ENCODE measurements around the gene HEXD.

The HEXD gene

DNA sequence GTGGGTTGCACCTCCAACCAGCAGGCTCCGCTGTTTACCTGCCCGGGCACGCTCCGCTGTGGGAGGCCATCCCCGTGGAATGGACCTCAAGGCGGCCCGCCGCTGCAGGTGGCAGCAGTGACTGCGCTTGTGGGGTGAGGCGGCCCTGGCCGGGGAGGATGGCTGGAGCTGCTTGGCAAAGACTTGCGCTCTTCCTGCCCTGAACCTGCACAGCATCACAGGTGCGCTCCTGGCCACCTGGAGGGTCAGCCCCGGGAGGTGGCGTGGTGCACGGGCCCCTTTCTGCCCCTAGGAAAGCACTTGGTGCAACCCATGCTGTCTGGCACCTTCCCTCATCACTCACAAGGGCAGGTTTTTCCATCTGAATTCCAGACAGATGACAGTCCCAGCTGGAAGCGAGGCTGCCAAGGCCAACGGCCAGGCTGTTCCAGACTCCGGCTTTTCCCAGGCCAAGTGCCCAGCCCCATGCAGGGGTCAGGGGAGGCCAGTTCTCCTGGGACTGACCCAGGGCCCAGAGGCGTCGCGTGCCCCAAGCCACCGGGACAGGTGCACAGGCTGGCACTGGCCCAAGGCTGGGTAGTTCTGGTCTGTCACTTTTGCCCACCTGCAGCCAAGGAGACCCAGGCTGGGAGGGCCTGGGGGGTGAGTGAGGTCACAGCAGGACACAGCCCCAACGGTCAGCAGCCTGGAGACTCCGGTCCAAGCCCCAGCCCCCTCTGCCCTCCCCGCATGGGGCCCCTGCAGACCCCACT lies 33.2 kb upstream of the HEXD start:
- TF ChIP-seq CTCF (conservative IDR thresholded peaks at IDR 0.05; ENCODE audit: low read depth, low read length) = no peak
- no peak for DNase-seq (ENCODE audit: low read depth)
- no peak overlapping the region for H3K4me3 ChIP-seq (ENCODE audit: low read depth, low read length)

GRCh38 chr17:82385559-82386254 lies 32.4 kb upstream of the HEXD start:
- no peak for TF ChIP-seq CTCF (conservative IDR thresholded peaks at IDR 0.05; ENCODE audit: low read depth, low read length)
- no peak for DNase-seq (ENCODE audit: low read depth)

DNA sequence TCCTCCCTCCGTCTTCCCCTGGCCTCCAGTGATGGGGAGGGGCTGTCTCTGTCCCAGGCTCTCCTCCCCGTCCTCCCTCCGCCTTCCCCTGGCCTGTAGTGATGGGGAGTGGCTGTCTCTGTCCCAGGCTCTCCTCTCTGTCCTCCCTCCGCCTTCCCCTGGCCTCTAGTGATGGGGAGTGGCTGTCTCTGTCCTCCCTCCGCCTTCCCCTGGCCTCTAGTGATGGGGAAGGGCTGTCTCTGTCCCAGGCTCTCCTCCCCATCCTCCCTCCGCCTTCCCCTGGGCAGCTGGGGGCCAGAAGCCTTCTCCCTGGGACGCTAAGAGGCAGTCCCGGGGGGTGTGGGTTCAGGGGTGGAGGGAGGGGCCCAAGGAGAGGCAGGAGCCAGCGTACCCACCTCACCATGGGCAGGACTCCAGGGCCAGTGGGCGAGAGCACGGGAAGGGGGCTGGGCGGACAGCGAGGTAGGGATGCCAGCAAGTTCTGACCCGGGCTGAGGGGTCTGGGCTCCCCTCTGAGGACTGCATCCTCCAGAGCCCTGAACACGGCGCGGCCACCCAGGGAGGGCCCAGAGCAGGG lies 31.8 kb upstream of the HEXD start:
- DNase-seq (ENCODE audit: low read depth) = no peak
- no peak for TF ChIP-seq CTCF (conservative IDR thresholded peaks at IDR 0.05; ENCODE audit: low read depth, low read length)
- H3K4me3 ChIP-seq (ENCODE audit: low read depth, low read length) = no peak overlapping the region

More at GRCh38 chr17:82385559-82386254, 32.4 kb upstream of the HEXD start:
- H3K4me3 ChIP-seq (ENCODE audit: low read depth, low read length) = no peak overlapping the region

DNA sequence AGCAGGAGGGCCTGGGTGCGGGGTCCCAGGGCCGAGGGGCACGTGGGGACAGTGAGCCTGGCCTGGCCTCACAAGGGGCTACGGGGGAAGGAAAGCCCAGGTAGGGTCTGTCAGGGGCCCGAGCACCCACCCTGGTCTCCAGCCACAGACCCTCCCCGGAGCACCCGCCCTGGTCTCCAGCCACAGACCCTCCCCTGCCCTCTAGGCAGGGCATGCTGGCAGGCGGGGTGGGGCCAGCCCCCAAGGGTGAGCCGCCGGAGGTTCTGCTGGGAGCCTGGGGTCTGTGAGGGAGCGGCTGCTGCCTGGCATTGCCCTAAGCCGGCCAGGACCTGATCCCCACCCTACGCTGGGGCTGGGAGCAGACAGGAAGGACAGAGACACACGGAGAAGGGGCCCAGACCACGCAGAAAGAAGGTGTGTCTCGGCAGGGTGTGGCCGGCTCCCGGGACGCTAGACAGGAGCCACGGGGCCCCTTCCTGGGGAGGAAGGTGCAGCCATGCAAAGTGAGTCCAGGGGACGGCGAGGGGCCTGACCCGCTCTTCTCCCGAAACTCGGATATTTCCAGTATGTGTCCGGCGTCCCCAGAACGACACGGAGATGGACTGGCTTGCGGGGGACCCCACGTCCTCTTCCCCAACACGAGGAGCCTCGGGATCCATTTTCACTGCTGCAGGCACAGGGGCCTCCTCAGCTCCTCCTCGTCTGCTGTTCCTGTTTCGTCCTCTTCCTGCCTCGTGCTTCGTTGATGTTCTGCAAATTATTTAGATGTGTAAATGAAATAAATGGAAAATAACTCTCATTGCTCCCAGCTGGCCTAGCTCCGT lies 31.1 kb upstream of the HEXD start:
- no peak for DNase-seq (ENCODE audit: low read depth)
- no peak overlapping the region for H3K4me3 ChIP-seq (ENCODE audit: low read depth, low read length)
- no peak for TF ChIP-seq CTCF (conservative IDR thresholded peaks at IDR 0.05; ENCODE audit: low read depth, low read length)

GRCh38 chr17:82387705-82388106 lies 30.4 kb upstream of the HEXD start:
- DNase-seq (ENCODE audit: low read depth) = no peak
- H3K4me3 ChIP-seq (ENCODE audit: low read depth, low read length) = no peak overlapping the region
- no peak for TF ChIP-seq CTCF (conservative IDR thresholded peaks at IDR 0.05; ENCODE audit: low read depth, low read length)

DNA sequence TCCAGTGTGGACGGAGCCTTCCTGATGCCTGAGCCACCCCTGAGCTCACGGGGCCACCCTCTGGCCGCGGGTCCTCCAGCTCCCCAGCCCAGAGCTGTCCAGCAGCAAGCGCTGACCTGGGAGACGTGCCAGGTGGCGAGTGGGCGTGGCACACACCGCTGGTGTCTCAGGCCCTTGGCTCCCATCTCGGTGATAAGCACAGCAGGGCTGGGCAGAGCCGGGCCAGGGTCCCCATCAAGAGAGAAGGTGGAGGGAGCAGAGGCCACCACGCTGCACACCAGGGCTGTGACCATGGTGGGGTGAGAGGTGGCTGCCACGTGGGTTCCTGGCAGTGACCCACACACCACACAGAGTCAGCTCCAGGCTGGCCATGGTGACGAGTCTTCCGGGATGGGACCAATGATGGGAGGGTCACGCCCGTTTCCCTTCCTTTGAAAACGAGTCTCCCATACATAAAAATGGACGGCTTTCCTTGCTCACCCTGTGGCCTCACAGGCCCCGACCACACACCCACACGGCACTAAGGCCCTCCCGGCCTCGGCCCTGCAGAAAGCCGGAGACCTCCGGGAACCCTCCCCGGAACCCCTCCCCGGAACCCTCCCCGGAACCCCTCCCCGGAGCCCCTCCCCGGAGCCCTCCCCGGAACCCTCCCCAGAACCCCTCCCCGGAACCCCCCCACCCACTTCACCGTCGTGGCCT lies 29.8 kb upstream of the HEXD start:
- no peak overlapping the region for H3K4me3 ChIP-seq (ENCODE audit: low read depth, low read length)
- DNase-seq (ENCODE audit: low read depth) = no peak
- TF ChIP-seq CTCF (conservative IDR thresholded peaks at IDR 0.05; ENCODE audit: low read depth, low read length) = no peak

Measured in choroid plexus epithelial cell (primary cell).